H9 (cell line): Measurements from ENCODE around the gene VIP. TPM values are rescaled to one million over a fixed set of nuclear protein-coding genes. Genes with fewer than 3 reads are reported as not detected.

Experiments used
- DNase-seq: peaks from one replicate; pipeline ENCODE4 v3.0.0-alpha.2; 2017
- H2AFZ ChIP-seq: one replicate; pipeline ENCODE4 v1.6.1; 2013; ENCODE audit warnings: mild to moderate bottlenecking, low read length, control low read depth, moderate library complexity
- H2AK5ac ChIP-seq: 2 replicates; pipeline ENCODE4 v1.6.1; 2013; ENCODE audit warnings: low read length, control low read depth, mixed read lengths; ENCODE audit not compliant: insufficient read length
- H2BK120ac ChIP-seq: one replicate; pipeline ENCODE4 v1.6.1; 2013; ENCODE audit warnings: low read depth, mild to moderate bottlenecking, low read length, control low read depth, inconsistent platforms; ENCODE audit not compliant: poor library complexity, severe bottlenecking
- H2BK12ac ChIP-seq: 2 replicates; pipeline ENCODE4 v1.6.1; 2013; ENCODE audit warnings: low read length, control low read depth, mixed read lengths, low read depth; ENCODE audit not compliant: insufficient read length
- H2BK15ac ChIP-seq: 2 replicates; pipeline ENCODE4 v1.6.1; 2013; ENCODE audit warnings: low read depth, low read length, control low read depth
- H2BK20ac ChIP-seq: one replicate; pipeline ENCODE4 v1.6.1; 2013; ENCODE audit warnings: low read depth, mild to moderate bottlenecking, low read length, control low read depth, inconsistent platforms; ENCODE audit not compliant: poor library complexity, severe bottlenecking
- H2BK5ac ChIP-seq: 2 replicates; pipeline ENCODE4 v1.6.1; 2013; ENCODE audit warnings: low read length, control low read depth, mixed read lengths; ENCODE audit not compliant: insufficient read length
- H3K14ac ChIP-seq: 2 replicates; pipeline ENCODE4 v1.6.1; 2013; ENCODE audit warnings: low read length, control low read depth; ENCODE audit not compliant: insufficient read depth
- H3K18ac ChIP-seq: 2 replicates; pipeline ENCODE4 v1.6.1; 2013; ENCODE audit warnings: low read depth, mild to moderate bottlenecking, mixed read lengths, low read length, control low read depth; ENCODE audit not compliant: insufficient read length
- H3K23ac ChIP-seq: 2 replicates; pipeline ENCODE4 v1.6.1; 2013; ENCODE audit warnings: low read length, control low read depth, mixed read lengths, low read depth; ENCODE audit not compliant: insufficient read length
- H3K23me2 ChIP-seq: 2 replicates; pipeline ENCODE4 v1.6.1; 2013; ENCODE audit warnings: low read depth, mild to moderate bottlenecking, mixed read lengths, low read length, control low read depth; ENCODE audit not compliant: insufficient read length, poor library complexity, severe bottlenecking
- H3K27ac ChIP-seq: 2 replicates; pipeline ENCODE4 v1.5.1; 2013; ENCODE audit warnings: low read length, control low read depth, mixed read lengths, low read depth; ENCODE audit not compliant: insufficient read length
- H3K27me3 ChIP-seq: 2 replicates; pipeline ENCODE4 v1.6.1; 2013; ENCODE audit warnings: low read length, control low read depth, inconsistent platforms; ENCODE audit not compliant: insufficient read depth
- H3K4ac ChIP-seq: 2 replicates; pipeline ENCODE4 v1.6.1; 2013; ENCODE audit warnings: low read depth, mild to moderate bottlenecking, control low read depth, inconsistent platforms, low read length, moderate library complexity
- H3K4me1 ChIP-seq: 2 replicates; pipeline ENCODE4 v1.6.1; 2013; ENCODE audit warnings: low read length, control low read depth, inconsistent platforms; ENCODE audit not compliant: insufficient read depth
- H3K4me2 ChIP-seq: 2 replicates; pipeline ENCODE4 v1.6.1; 2013; ENCODE audit warnings: low read length, control low read depth, mixed read lengths; ENCODE audit not compliant: insufficient read length, insufficient read depth
- H3K56ac ChIP-seq: 2 replicates; pipeline ENCODE4 v1.6.1; 2013; ENCODE audit warnings: low read depth, mild to moderate bottlenecking, mixed read lengths, low read length, control low read depth; ENCODE audit not compliant: insufficient read length
- H3K79me1 ChIP-seq: 2 replicates; pipeline ENCODE4 v1.6.1; 2013; ENCODE audit warnings: low read depth, mild to moderate bottlenecking, moderate library complexity, low read length, control low read depth, inconsistent platforms; ENCODE audit not compliant: insufficient read depth, poor library complexity, severe bottlenecking
- H3K79me2 ChIP-seq: 2 replicates; pipeline ENCODE4 v1.6.1; 2013; ENCODE audit warnings: low read length, control low read depth, inconsistent platforms; ENCODE audit not compliant: insufficient read depth
- H3K9ac ChIP-seq: 2 replicates; pipeline ENCODE4 v1.6.1; 2013; ENCODE audit warnings: low read length, control low read depth, mixed read lengths; ENCODE audit not compliant: insufficient read length; ENCODE audit errors: extremely low read depth
- H3K9me3 ChIP-seq: one replicate; pipeline ENCODE4 v1.6.1; 2013; ENCODE audit warnings: low read depth, low read length, inconsistent platforms; ENCODE audit not compliant: control insufficient read depth
- H3T11ph ChIP-seq: one replicate; pipeline ENCODE4 v1.6.1; 2013; ENCODE audit warnings: mild to moderate bottlenecking, low read length, control low read depth, inconsistent platforms
- H4K20me1 ChIP-seq: one replicate; pipeline ENCODE4 v1.6.1; 2013; ENCODE audit not compliant: control insufficient read depth, insufficient read length, insufficient read depth
- H4K5ac ChIP-seq: 2 replicates; pipeline ENCODE4 v1.6.1; 2013; ENCODE audit warnings: low read depth, mild to moderate bottlenecking, mixed read lengths, low read length, control low read depth; ENCODE audit not compliant: insufficient read length
- H4K8ac ChIP-seq: replicated peaks from 2 replicates; pipeline ENCODE4 v1.6.1; 2013; ENCODE audit warnings: low read length, control low read depth, mixed read lengths, low read depth; ENCODE audit not compliant: insufficient read length
- H4K91ac ChIP-seq: 2 replicates; pipeline ENCODE4 v1.6.1; 2013; ENCODE audit warnings: low read depth, mild to moderate bottlenecking, moderate library complexity, mixed read lengths, low read length, control low read depth; ENCODE audit not compliant: insufficient read length
- H3K27ac Mint-ChIP-seq, 3 experiments: 2 replicates in 2 of 3; 3 replicates in 1 of 3; pipeline ENCODE4 v1.8.0; 2020 to 2021; ENCODE audit warnings: mixed read lengths in 3 of 3, mild to moderate bottlenecking in 1 of 3, moderate library complexity in 1 of 3
- H3K27me3 Mint-ChIP-seq: 2 replicates; pipeline ENCODE4 v1.8.0; 2021; ENCODE audit warnings: low read depth, mild to moderate bottlenecking, moderate library complexity, mixed read lengths
- H3K36me3 Mint-ChIP-seq, 3 experiments: 2 replicates in 2 of 3; 3 replicates in 1 of 3; pipeline ENCODE4 v1.8.0; 2020 to 2021; ENCODE audit warnings: low read depth in 3 of 3, mixed read lengths in 3 of 3; ENCODE audit not compliant: insufficient read depth in 1 of 3
- H3K4me1 Mint-ChIP-seq, 2 experiments: 2 replicates each; pipeline ENCODE4 v1.8.0; 2020; ENCODE audit warnings: mixed read lengths in 2 of 2
- H3K4me3 Mint-ChIP-seq, 2 experiments: 2 replicates in 1 of 2; 3 replicates in 1 of 2; pipeline ENCODE4 v1.8.0; 2020 to 2021; ENCODE audit warnings: mild to moderate bottlenecking in 2 of 2, mixed read lengths in 2 of 2, moderate library complexity in 1 of 2
- H3K9me3 Mint-ChIP-seq, 2 experiments: 2 replicates in 1 of 2; 3 replicates in 1 of 2; pipeline ENCODE4 v1.8.0; 2020; ENCODE audit warnings: mild to moderate bottlenecking in 2 of 2, mixed read lengths in 2 of 2, moderate library complexity in 1 of 2
- WGBS: extraction: QIAGEN DNeasy Blood & Tissue Kit; methylation state at CpG from one replicate; pipeline ENCODE4 v1.1.7; 2013; ENCODE audit warnings: missing lambda C conversion rate, low lambda C conversion rate, mixed read lengths; ENCODE audit not compliant: insufficient read length; ENCODE audit errors: extremely low coverage; 5-methylcytosine and 5-hydroxymethylcytosine counted together
- total RNA-seq: library from RNA; stranded (reverse); gene quantifications from 2 replicates; pipeline ENCODE4 v1.2.1, GENCODE V29; 2021
- TF ChIP-seq, protein P1 (sequence below): fragments of 200-600 bp; sonication (generic); conservative IDR thresholded peaks from 3 replicates; pipeline ENCODE4 v1.8.0; 2021; ENCODE audit warnings: antibody characterized with exemption, mild to moderate bottlenecking

The VIP gene
- total RNA-seq, 1 experiment from 2014 or later = not detected

- Histone ChIP-seq H3K27ac (no peak overlapping the region), H2AFZ (no peak overlapping the region), H3K14ac (no peak overlapping the region), H3K79me2 (no peaks in the 10 kb centered on the region; the same call in 1 of the 2 replicates), H3K27me3 (no peaks in the 10 kb centered on the region), H3K4me2 (no peak overlapping the region), H2BK12ac (no peak overlapping the region), H2BK15ac (no peak overlapping the region), H2AK5ac (no peak overlapping the region), H4K91ac (no peak overlapping the region), H3K56ac (no peak overlapping the region), H3K9ac (no peak overlapping the region), H3T11ph (no peak overlapping the region), H3K23me2 (no peaks in the 10 kb centered on the region), H4K20me1 (no peaks in the 10 kb centered on the region), H2BK5ac (no peak overlapping the region), H3K79me1 (no peaks in the 10 kb centered on the region), H4K5ac (no peak overlapping the region), H3K4ac (no peak overlapping the region), H3K4me1 (no peaks in the 10 kb centered on the region; the same call in 1 of the 2 replicates), H2BK120ac (no peak overlapping the region), H3K9me3 (no peaks in the 10 kb centered on the region), H4K8ac (no peak overlapping the region), H3K18ac (no peak overlapping the region), H3K23ac (no peak overlapping the region), H2BK20ac (no peak overlapping the region)
- Mint-ChIP-seq H3K4me1 (peaks cover 6 to 10% of the 10 kb centered on the region in 2 experiments), H3K27me3 (no peaks in the 10 kb centered on the region), H3K36me3 (no peaks in the 10 kb centered on the region), H3K4me3 (no peak overlapping the region), H3K27ac (peak overlapping the region in 1 of 3 experiments; percentile 79; a peak in 2 of 7 replicates), H3K9me3 (no peaks in the 10 kb centered on the region)
- no peak for DNase-seq
- WGBS = no CpG with 5 or more reads among the region's 4 CpGs
- TF ChIP-seq, protein P1, sequence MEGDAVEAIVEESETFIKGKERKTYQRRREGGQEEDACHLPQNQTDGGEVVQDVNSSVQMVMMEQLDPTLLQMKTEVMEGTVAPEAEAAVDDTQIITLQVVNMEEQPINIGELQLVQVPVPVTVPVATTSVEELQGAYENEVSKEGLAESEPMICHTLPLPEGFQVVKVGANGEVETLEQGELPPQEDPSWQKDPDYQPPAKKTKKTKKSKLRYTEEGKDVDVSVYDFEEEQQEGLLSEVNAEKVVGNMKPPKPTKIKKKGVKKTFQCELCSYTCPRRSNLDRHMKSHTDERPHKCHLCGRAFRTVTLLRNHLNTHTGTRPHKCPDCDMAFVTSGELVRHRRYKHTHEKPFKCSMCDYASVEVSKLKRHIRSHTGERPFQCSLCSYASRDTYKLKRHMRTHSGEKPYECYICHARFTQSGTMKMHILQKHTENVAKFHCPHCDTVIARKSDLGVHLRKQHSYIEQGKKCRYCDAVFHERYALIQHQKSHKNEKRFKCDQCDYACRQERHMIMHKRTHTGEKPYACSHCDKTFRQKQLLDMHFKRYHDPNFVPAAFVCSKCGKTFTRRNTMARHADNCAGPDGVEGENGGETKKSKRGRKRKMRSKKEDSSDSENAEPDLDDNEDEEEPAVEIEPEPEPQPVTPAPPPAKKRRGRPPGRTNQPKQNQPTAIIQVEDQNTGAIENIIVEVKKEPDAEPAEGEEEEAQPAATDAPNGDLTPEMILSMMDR = no peak
Measured at GRCh38 chr6:152721956-152722355, 28.6 kb upstream of the VIP start.
